HCT116 (cell line): ENCODE data around the gene LCN6. TPM values are rescaled to one million over a fixed set of nuclear protein-coding genes. Genes with fewer than 3 reads are reported as not detected.
A peak's percentile ranks its signal among the peaks of the same experiment; 100 is the strongest.

Experiments
- ATAC-seq: fragments of 200-7000 bp; cut with Tn5 transposase; 2 replicates; pipeline ENCODE4 v1.9.1; 2020; ENCODE audit warnings: mild to moderate bottlenecking, moderate library complexity
- BruUV-seq: library from RNA; stranded (reverse); fragments of 400-500 nt; replicated peaks from 2 replicates; lab custom pipeline; 2021; lab: Mats Ljungman, UMichigan
- CTCF ChIA-PET: fragments of 300-600 bp; sonication (Branson Sonifier 250); formaldehyde crosslinking; loops from one replicate; lab custom pipeline; 2021; ENCODE audit warnings: antibody characterized with exemption; lab: Charles Lee
- POLR2A ChIA-PET: fragments of 300-600, 350-600 bp; sonication (Branson Sonifier 250); formaldehyde crosslinking; loops from one replicate; lab custom pipeline; 2021; ENCODE audit warnings: antibody characterized with exemption; lab: Charles Lee
- RAD21 ChIA-PET, 2 experiments: fragments of 300-600 bp; sonication (Branson Sonifier 250); formaldehyde crosslinking; loops; one replicate each; lab custom pipeline; 2023; ENCODE audit warnings: low total read pairs in 2 of 2; ENCODE audit not compliant: uncharacterized antibody in 2 of 2, unreplicated experiment in 2 of 2, low non-redundant PET in 1 of 2; lab: Charles Lee
- DNase-seq: peaks from one replicate; pipeline ENCODE4 v3.0.0-alpha.2; 2010; ENCODE audit warnings: low read depth, low spot score
- H2AFZ ChIP-seq: fragments of 200-600 bp; shearing (Covaris generic), sonication (generic); 2 replicates; pipeline ENCODE4 v1.6.1; 2017; ENCODE audit warnings: low read depth, mixed run types, mixed read lengths, antibody characterized with exemption, low read length; ENCODE audit not compliant: poor library complexity, severe bottlenecking
- H3K27ac ChIP-seq: 2 replicates; pipeline ENCODE4 v1.5.1; 2012; ENCODE audit warnings: low read depth, low read length
- H3K27me3 ChIP-seq: fragments of 200-600 bp; sonication (generic); 2 replicates; pipeline ENCODE4 v1.6.1; 2016; ENCODE audit warnings: mixed run types, low read length, mixed read lengths; ENCODE audit not compliant: insufficient read depth
- H3K36me3 ChIP-seq, 2 experiments: fragments of 200-500 bp in 1 of 2; fragments of 200-600 bp in 1 of 2; sonication (Bioruptor generic) in 1 of 2; sonication (generic) in 1 of 2; 2 replicates each; pipeline versions ENCODE4 v1.5.1 to v1.6.1; 2014 to 2016; ENCODE audit warnings: low read length in 2 of 2, inconsistent platforms in 1 of 2, mixed read lengths in 1 of 2, mixed run types in 1 of 2; ENCODE audit not compliant: insufficient read depth in 2 of 2, control insufficient read depth in 1 of 2
- H3K4me1 ChIP-seq, 2 experiments: fragments of 200-600 bp in 1 of 2; sonication (generic) in 1 of 2; 2 replicates each; pipeline versions ENCODE4 v1.5.1 to v1.6.1; 2012 to 2017; ENCODE audit warnings: low read length in 2 of 2, inconsistent platforms in 1 of 2, mild to moderate bottlenecking in 1 of 2, mixed read lengths in 1 of 2, mixed run types in 1 of 2, moderate library complexity in 1 of 2; ENCODE audit not compliant: insufficient read depth in 2 of 2, control insufficient read depth in 1 of 2
- H3K4me2 ChIP-seq: fragments of 200-600 bp; sonication (generic); 2 replicates; pipeline ENCODE4 v1.6.1; 2017; ENCODE audit warnings: mixed run types, low read length, mixed read lengths
- H3K4me3 ChIP-seq, 2 experiments: fragments of 200-600 bp in 1 of 2; sonication (generic) in 1 of 2; replicated peaks in 1 of 2; 2 replicates each; pipeline ENCODE4 v1.5.1; 2011 to 2016; ENCODE audit warnings: low read length in 2 of 2, control low read depth in 1 of 2, low read depth in 1 of 2, mild to moderate bottlenecking in 1 of 2, mixed read lengths in 1 of 2, mixed run types in 1 of 2
- H3K79me2 ChIP-seq: fragments of 200-600 bp; sonication (generic); 2 replicates; pipeline ENCODE4 v1.6.1; 2017; ENCODE audit warnings: mild to moderate bottlenecking, mixed run types, low read length, moderate library complexity, mixed read lengths; ENCODE audit not compliant: insufficient read depth
- H3K9ac ChIP-seq: fragments of 200-600 bp; sonication (generic); 2 replicates; pipeline ENCODE4 v1.6.1; 2016; ENCODE audit warnings: low read length, mixed read lengths
- H3K9me2 ChIP-seq: fragments of 200-600 bp; sonication (generic), shearing (Covaris generic); 2 replicates; pipeline ENCODE4 v1.6.1; 2017; ENCODE audit warnings: mixed run types, mild to moderate bottlenecking, moderate library complexity; ENCODE audit not compliant: insufficient read depth
- H3K9me3 ChIP-seq, 2 experiments: fragments of 200-500 bp in 1 of 2; fragments of 200-600 bp in 1 of 2; sonication (Bioruptor generic) in 1 of 2; sonication (generic) in 1 of 2; 2 replicates each; pipeline ENCODE4 v1.6.1; 2014 to 2017; ENCODE audit warnings: low read length in 2 of 2, mixed read lengths in 2 of 2, inconsistent platforms in 1 of 2, low read depth in 1 of 2, mild to moderate bottlenecking in 1 of 2, mixed run types in 1 of 2, moderate library complexity in 1 of 2; ENCODE audit not compliant: control insufficient read depth in 1 of 2, insufficient read depth in 1 of 2
- H4K20me1 ChIP-seq: fragments of 200-600 bp; sonication (generic), shearing (Covaris generic); 2 replicates; pipeline ENCODE4 v1.6.1; 2017; ENCODE audit warnings: mixed run types, mild to moderate bottlenecking, moderate library complexity; ENCODE audit not compliant: insufficient read depth
- CBX3 ChIP-seq: IDR thresholded peaks from 2 replicates; pipeline ENCODE4 v1.6.1; 2012; ENCODE audit warnings: low read depth
- CTCF ChIP-seq, 3 experiments: fragments of 200-600 bp in 1 of 3; sonication (generic) in 1 of 3; IDR thresholded peaks in 2 of 3; conservative IDR thresholded peaks in 1 of 3; 2 replicates each; pipeline ENCODE4 v1.5.1; 2012 to 2017; ENCODE audit warnings: low read depth in 2 of 3, low read length in 2 of 3, antibody characterized with exemption in 1 of 3, borderline replicate concordance in 1 of 3, control low read depth in 1 of 3, mild to moderate bottlenecking in 1 of 3, mixed read lengths in 1 of 3, mixed run types in 1 of 3, moderate library complexity in 1 of 3; ENCODE audit not compliant: insufficient read depth in 1 of 3
- EZH2 ChIP-seq: fragments of 200-600 bp; sonication (generic); IDR thresholded peaks from 2 replicates; pipeline ENCODE4 v1.6.1; 2017; ENCODE audit warnings: antibody characterized with exemption, mixed run types
- FOSL1 ChIP-seq: IDR thresholded peaks from 2 replicates; pipeline ENCODE4 v1.6.1; 2012; ENCODE audit warnings: low read depth
- JUND ChIP-seq: IDR thresholded peaks from 2 replicates; pipeline ENCODE4 v1.6.1; 2012
- POLR2A ChIP-seq: IDR thresholded peaks from 2 replicates; pipeline ENCODE4 v1.7.0; 2011; ENCODE audit warnings: borderline replicate concordance; ENCODE audit not compliant: insufficient read depth, insufficient read length; ENCODE audit errors: extremely low read depth
- SIN3A ChIP-seq: IDR thresholded peaks from 2 replicates; pipeline ENCODE4 v1.6.1; 2012; ENCODE audit warnings: low read depth
- SP1 ChIP-seq: IDR thresholded peaks from 2 replicates; pipeline ENCODE4 v1.6.1; 2012; ENCODE audit warnings: low read depth
- SRF ChIP-seq: IDR thresholded peaks from 2 replicates; pipeline ENCODE4 v1.6.1; 2012; ENCODE audit warnings: low read depth
- YY1 ChIP-seq: IDR thresholded peaks from 2 replicates; pipeline ENCODE4 v1.6.1; 2011; ENCODE audit warnings: low read length, low read depth, moderate library complexity, mild to moderate bottlenecking; ENCODE audit not compliant: insufficient replicate concordance; ENCODE audit errors: extremely low read depth
- intact Hi-C: fragments of 100-400 bp; cut with micrococcal nuclease; formaldehyde crosslinking; loops from 2 replicates; pipeline ENCODE4 v1.10.0; 2022
- total RNA-seq: library from RNA; stranded (reverse); gene quantifications from one replicate; pipeline ENCODE4 v1.2.1, GENCODE V29; 2021; ENCODE audit not compliant: unreplicated experiment
- TF ChIP-seq, protein P1 (sequence below): IDR thresholded peaks from 2 replicates; pipeline ENCODE4 v1.6.1; 2012
- TF ChIP-seq, protein P2 (sequence below): IDR thresholded peaks from 2 replicates; pipeline ENCODE4 v1.6.1; 2012

Gene LCN6
- total RNA-seq, 1 experiment from 2014 or later = not detected

GRCh38 chr9:136707849-136708517 lies 40.3 kb downstream of the LCN6 start:
- intact Hi-C loops = no loop called here
- Histone ChIP-seq H3K79me2 (no peaks in the 10 kb centered on the region), H3K27me3 (no peaks in the 10 kb centered on the region), H3K9me2 (no peaks in the 10 kb centered on the region), H3K4me2 (no peak overlapping the region), H3K9me3 (no peaks in the 10 kb centered on the region), H3K27ac (no peak overlapping the region), H3K4me1 (peaks cover 5 to 31% of the 10 kb centered on the region in 2 experiments), H2AFZ (no peak overlapping the region), H3K9ac (no peak overlapping the region), H4K20me1 (no peaks in the 10 kb centered on the region), H3K36me3 (no peaks in the 10 kb centered on the region)
- RAD21 ChIA-PET = no interaction called here
- no peak for DNase-seq
- CTCF ChIA-PET = no interaction called here
- ATAC-seq = no peak
- TF ChIP-seq SP1 (no peak), SRF (no peak), EZH2 (no peak), JUND (no peak), FOSL1 (no peak), YY1 (no peak)
- TF ChIP-seq, protein P1, sequence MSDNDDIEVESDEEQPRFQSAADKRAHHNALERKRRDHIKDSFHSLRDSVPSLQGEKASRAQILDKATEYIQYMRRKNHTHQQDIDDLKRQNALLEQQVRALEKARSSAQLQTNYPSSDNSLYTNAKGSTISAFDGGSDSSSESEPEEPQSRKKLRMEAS = no peak
- TF ChIP-seq, protein P2, sequence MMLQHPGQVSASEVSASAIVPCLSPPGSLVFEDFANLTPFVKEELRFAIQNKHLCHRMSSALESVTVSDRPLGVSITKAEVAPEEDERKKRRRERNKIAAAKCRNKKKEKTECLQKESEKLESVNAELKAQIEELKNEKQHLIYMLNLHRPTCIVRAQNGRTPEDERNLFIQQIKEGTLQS = no peak
- TF ChIP-seq, all 23 proteins: peak for 0
- H3K4me3 ChIP-seq = no peak overlapping the region
- POLR2A ChIA-PET = no interaction called here
- BruUV-seq = no TSS peak

GRCh38 chr9:136707011-136707410 lies 41.3 kb downstream of the LCN6 start:
- no peaks in the 10 kb centered on the region for H3K79me2 ChIP-seq
- RAD21 ChIA-PET = no interaction called here
- ATAC-seq (no peak), DNase-seq (no peak)
- no peak overlapping the region for H3K27ac ChIP-seq
- no TSS peak for BruUV-seq
- no peak overlapping the region for H3K4me3 ChIP-seq
- peak overlapping the region; percentile 25; the same call in 1 of the 2 replicates for H3K4me2 ChIP-seq
- POLR2A ChIA-PET = no interaction called here
- TF ChIP-seq FOSL1 = no peak
- TF ChIP-seq SIN3A = no peak
- TF ChIP-seq CBX3 = no peak
- TF ChIP-seq POLR2A = no peak
- no peak for TF ChIP-seq SRF
- TF ChIP-seq CTCF (IDR thresholded peaks at IDR 0.05 in 2 of 3, conservative IDR thresholded peaks at IDR 0.05 in 1 of 3; ENCODE audit: borderline replicate concordance in 1 of 3, insufficient read depth in 1 of 3, low read depth in 2 of 3, low read length in 2 of 3) = no peak
- TF ChIP-seq, all 23 proteins: peak for 0
- Histone ChIP-seq H3K9me3 (no peaks in the 10 kb centered on the region), H4K20me1 (no peaks in the 10 kb centered on the region), H3K9ac (no peak overlapping the region), H3K36me3 (no peaks in the 10 kb centered on the region), H3K4me1 (peaks cover 5 to 31% of the 10 kb centered on the region in 2 experiments), H3K9me2 (no peaks in the 10 kb centered on the region), H2AFZ (no peak overlapping the region), H3K27me3 (no peaks in the 10 kb centered on the region)
- intact Hi-C loops = no loop called here
- CTCF ChIA-PET = no interaction called here
